HCT116 (cell line): ENCODE data around the gene NAALADL2. TPM values are rescaled to one million over a fixed set of nuclear protein-coding genes. Genes with fewer than 3 reads are reported as not detected.

Experiments
- ATAC-seq: fragments of 200-7000 bp; cut with Tn5 transposase; 2 replicates; pipeline ENCODE4 v1.9.1; 2020; ENCODE audit warnings: mild to moderate bottlenecking, moderate library complexity
- BruUV-seq: library from RNA; stranded (reverse); fragments of 400-500 nt; replicated peaks from 2 replicates; lab custom pipeline; 2021; lab: Mats Ljungman, UMichigan
- CTCF ChIA-PET: fragments of 300-600 bp; sonication (Branson Sonifier 250); formaldehyde crosslinking; loops from one replicate; lab custom pipeline; 2021; ENCODE audit warnings: antibody characterized with exemption; lab: Charles Lee
- POLR2A ChIA-PET: fragments of 300-600, 350-600 bp; sonication (Branson Sonifier 250); formaldehyde crosslinking; loops from one replicate; lab custom pipeline; 2021; ENCODE audit warnings: antibody characterized with exemption; lab: Charles Lee
- RAD21 ChIA-PET, 2 experiments: fragments of 300-600 bp; sonication (Branson Sonifier 250); formaldehyde crosslinking; loops; one replicate each; lab custom pipeline; 2023; ENCODE audit warnings: low total read pairs in 2 of 2; ENCODE audit not compliant: uncharacterized antibody in 2 of 2, unreplicated experiment in 2 of 2, low non-redundant PET in 1 of 2; lab: Charles Lee
- DNase-seq: peaks from one replicate; pipeline ENCODE4 v3.0.0-alpha.2; 2010; ENCODE audit warnings: low read depth, low spot score
- H2AFZ ChIP-seq: fragments of 200-600 bp; shearing (Covaris generic), sonication (generic); 2 replicates; pipeline ENCODE4 v1.6.1; 2017; ENCODE audit warnings: low read depth, mixed run types, mixed read lengths, antibody characterized with exemption, low read length; ENCODE audit not compliant: poor library complexity, severe bottlenecking
- H3K27ac ChIP-seq: 2 replicates; pipeline ENCODE4 v1.5.1; 2012; ENCODE audit warnings: low read depth, low read length
- H3K27me3 ChIP-seq: fragments of 200-600 bp; sonication (generic); 2 replicates; pipeline ENCODE4 v1.6.1; 2016; ENCODE audit warnings: mixed run types, low read length, mixed read lengths; ENCODE audit not compliant: insufficient read depth
- H3K36me3 ChIP-seq, 2 experiments: fragments of 200-500 bp in 1 of 2; fragments of 200-600 bp in 1 of 2; sonication (Bioruptor generic) in 1 of 2; sonication (generic) in 1 of 2; 2 replicates each; pipeline versions ENCODE4 v1.5.1 to v1.6.1; 2014 to 2016; ENCODE audit warnings: low read length in 2 of 2, inconsistent platforms in 1 of 2, mixed read lengths in 1 of 2, mixed run types in 1 of 2; ENCODE audit not compliant: insufficient read depth in 2 of 2, control insufficient read depth in 1 of 2
- H3K4me1 ChIP-seq, 2 experiments: fragments of 200-600 bp in 1 of 2; sonication (generic) in 1 of 2; 2 replicates each; pipeline versions ENCODE4 v1.5.1 to v1.6.1; 2012 to 2017; ENCODE audit warnings: low read length in 2 of 2, inconsistent platforms in 1 of 2, mild to moderate bottlenecking in 1 of 2, mixed read lengths in 1 of 2, mixed run types in 1 of 2, moderate library complexity in 1 of 2; ENCODE audit not compliant: insufficient read depth in 2 of 2, control insufficient read depth in 1 of 2
- H3K4me2 ChIP-seq: fragments of 200-600 bp; sonication (generic); 2 replicates; pipeline ENCODE4 v1.6.1; 2017; ENCODE audit warnings: mixed run types, low read length, mixed read lengths
- H3K4me3 ChIP-seq, 2 experiments: fragments of 200-600 bp in 1 of 2; sonication (generic) in 1 of 2; replicated peaks in 1 of 2; 2 replicates each; pipeline ENCODE4 v1.5.1; 2011 to 2016; ENCODE audit warnings: low read length in 2 of 2, control low read depth in 1 of 2, low read depth in 1 of 2, mild to moderate bottlenecking in 1 of 2, mixed read lengths in 1 of 2, mixed run types in 1 of 2
- H3K79me2 ChIP-seq: fragments of 200-600 bp; sonication (generic); 2 replicates; pipeline ENCODE4 v1.6.1; 2017; ENCODE audit warnings: mild to moderate bottlenecking, mixed run types, low read length, moderate library complexity, mixed read lengths; ENCODE audit not compliant: insufficient read depth
- H3K9ac ChIP-seq: fragments of 200-600 bp; sonication (generic); 2 replicates; pipeline ENCODE4 v1.6.1; 2016; ENCODE audit warnings: low read length, mixed read lengths
- H3K9me2 ChIP-seq: fragments of 200-600 bp; sonication (generic), shearing (Covaris generic); 2 replicates; pipeline ENCODE4 v1.6.1; 2017; ENCODE audit warnings: mixed run types, mild to moderate bottlenecking, moderate library complexity; ENCODE audit not compliant: insufficient read depth
- H3K9me3 ChIP-seq, 2 experiments: fragments of 200-500 bp in 1 of 2; fragments of 200-600 bp in 1 of 2; sonication (Bioruptor generic) in 1 of 2; sonication (generic) in 1 of 2; 2 replicates each; pipeline ENCODE4 v1.6.1; 2014 to 2017; ENCODE audit warnings: low read length in 2 of 2, mixed read lengths in 2 of 2, inconsistent platforms in 1 of 2, low read depth in 1 of 2, mild to moderate bottlenecking in 1 of 2, mixed run types in 1 of 2, moderate library complexity in 1 of 2; ENCODE audit not compliant: control insufficient read depth in 1 of 2, insufficient read depth in 1 of 2
- H4K20me1 ChIP-seq: fragments of 200-600 bp; sonication (generic), shearing (Covaris generic); 2 replicates; pipeline ENCODE4 v1.6.1; 2017; ENCODE audit warnings: mixed run types, mild to moderate bottlenecking, moderate library complexity; ENCODE audit not compliant: insufficient read depth
- CBX3 ChIP-seq: IDR thresholded peaks from 2 replicates; pipeline ENCODE4 v1.6.1; 2012; ENCODE audit warnings: low read depth
- EGR1 ChIP-seq: IDR thresholded peaks from 2 replicates; pipeline ENCODE4 v1.6.1; 2012; ENCODE audit warnings: low read depth
- ELF1 ChIP-seq: IDR thresholded peaks from 2 replicates; pipeline ENCODE4 v1.6.1; 2012; ENCODE audit warnings: low read depth, borderline replicate concordance
- EZH2 ChIP-seq: fragments of 200-600 bp; sonication (generic); IDR thresholded peaks from 2 replicates; pipeline ENCODE4 v1.6.1; 2017; ENCODE audit warnings: antibody characterized with exemption, mixed run types
- EZH2phosphoT487 ChIP-seq: fragments of 200-600 bp; IDR thresholded peaks from 2 replicates; pipeline ENCODE4 v1.6.1; 2018; ENCODE audit warnings: antibody characterized with exemption, borderline replicate concordance
- FOSL1 ChIP-seq: IDR thresholded peaks from 2 replicates; pipeline ENCODE4 v1.6.1; 2012; ENCODE audit warnings: low read depth
- JUND ChIP-seq: IDR thresholded peaks from 2 replicates; pipeline ENCODE4 v1.6.1; 2012
- POLR2A ChIP-seq: IDR thresholded peaks from 2 replicates; pipeline ENCODE4 v1.7.0; 2011; ENCODE audit warnings: borderline replicate concordance; ENCODE audit not compliant: insufficient read depth, insufficient read length; ENCODE audit errors: extremely low read depth
- POLR2AphosphoS5 ChIP-seq: IDR thresholded peaks from 2 replicates; pipeline ENCODE4 v1.6.1; 2011; ENCODE audit warnings: mild to moderate bottlenecking, low read depth, low read length, moderate library complexity
- RAD21 ChIP-seq: IDR thresholded peaks from 2 replicates; pipeline ENCODE4 v1.6.1; 2012; ENCODE audit warnings: low read depth, mild to moderate bottlenecking
- SP1 ChIP-seq: IDR thresholded peaks from 2 replicates; pipeline ENCODE4 v1.6.1; 2012; ENCODE audit warnings: low read depth
- SRF ChIP-seq: IDR thresholded peaks from 2 replicates; pipeline ENCODE4 v1.6.1; 2012; ENCODE audit warnings: low read depth
- TCF7L2 ChIP-seq: IDR thresholded peaks from 2 replicates; pipeline ENCODE4 v1.7.0; 2011; ENCODE audit warnings: borderline replicate concordance, inconsistent platforms; ENCODE audit not compliant: insufficient read depth, insufficient read length; ENCODE audit errors: extremely low read depth
- YY1 ChIP-seq: IDR thresholded peaks from 2 replicates; pipeline ENCODE4 v1.6.1; 2011; ENCODE audit warnings: low read length, low read depth, moderate library complexity, mild to moderate bottlenecking; ENCODE audit not compliant: insufficient replicate concordance; ENCODE audit errors: extremely low read depth
- ZFX ChIP-seq: fragments of 450-650 bp; IDR thresholded peaks from 2 replicates; pipeline ENCODE4 v1.6.1; 2017
- ZNF274 ChIP-seq: fragments of 200-500 bp; sonication (Bioruptor generic); IDR thresholded peaks from 2 replicates; pipeline ENCODE4 v1.6.1; 2014; ENCODE audit warnings: mild to moderate bottlenecking, low read depth, low read length, inconsistent platforms
- intact Hi-C: fragments of 100-400 bp; cut with micrococcal nuclease; formaldehyde crosslinking; loops from 2 replicates; pipeline ENCODE4 v1.10.0; 2022
- total RNA-seq: library from RNA; stranded (reverse); gene quantifications from one replicate; pipeline ENCODE4 v1.2.1, GENCODE V29; 2021; ENCODE audit not compliant: unreplicated experiment
- TF ChIP-seq, protein P1 (sequence below): IDR thresholded peaks from 2 replicates; pipeline ENCODE4 v1.6.1; 2011; ENCODE audit warnings: mild to moderate bottlenecking, low read length, moderate library complexity; ENCODE audit not compliant: insufficient replicate concordance; ENCODE audit errors: extremely low read depth
- TF ChIP-seq, protein P2 (sequence below), 3 experiments: fragments of 200-600 bp in 1 of 3; sonication (generic) in 1 of 3; IDR thresholded peaks in 2 of 3; conservative IDR thresholded peaks in 1 of 3; 2 replicates each; pipeline ENCODE4 v1.5.1; 2012 to 2017; ENCODE audit warnings: low read depth in 2 of 3, low read length in 2 of 3, antibody characterized with exemption in 1 of 3, borderline replicate concordance in 1 of 3, control low read depth in 1 of 3, mild to moderate bottlenecking in 1 of 3, mixed read lengths in 1 of 3, mixed run types in 1 of 3, moderate library complexity in 1 of 3; ENCODE audit not compliant: insufficient read depth in 1 of 3
- TF ChIP-seq, protein P3 (sequence below): IDR thresholded peaks from 2 replicates; pipeline ENCODE4 v1.6.1; 2012
- TF ChIP-seq, protein P4 (sequence below): IDR thresholded peaks from 2 replicates; pipeline ENCODE4 v1.6.1; 2012

NAALADL2 gene
- total RNA-seq, 1 experiment from 2014 or later, result 2.9 TPM

DNA sequence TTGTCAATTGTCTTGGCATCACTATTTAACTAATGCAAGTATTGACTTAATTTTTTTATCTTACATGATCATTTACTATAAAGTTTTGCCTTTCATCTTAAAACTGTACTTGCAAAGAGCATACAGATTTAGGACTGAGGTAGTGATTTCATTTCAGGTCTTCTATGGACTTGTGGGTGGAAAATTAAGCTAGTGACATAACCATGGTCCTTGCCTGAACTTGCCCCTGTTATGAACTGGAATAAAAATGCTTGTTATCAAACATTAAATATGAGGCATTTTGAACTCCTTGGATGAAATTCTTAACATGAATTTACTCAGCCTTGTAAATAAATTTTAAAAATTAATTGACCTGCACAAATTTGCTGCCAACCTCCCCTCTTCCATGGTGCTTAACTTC lies 712.0 kb downstream of the NAALADL2 start (continued):
- TF ChIP-seq, protein P1, sequence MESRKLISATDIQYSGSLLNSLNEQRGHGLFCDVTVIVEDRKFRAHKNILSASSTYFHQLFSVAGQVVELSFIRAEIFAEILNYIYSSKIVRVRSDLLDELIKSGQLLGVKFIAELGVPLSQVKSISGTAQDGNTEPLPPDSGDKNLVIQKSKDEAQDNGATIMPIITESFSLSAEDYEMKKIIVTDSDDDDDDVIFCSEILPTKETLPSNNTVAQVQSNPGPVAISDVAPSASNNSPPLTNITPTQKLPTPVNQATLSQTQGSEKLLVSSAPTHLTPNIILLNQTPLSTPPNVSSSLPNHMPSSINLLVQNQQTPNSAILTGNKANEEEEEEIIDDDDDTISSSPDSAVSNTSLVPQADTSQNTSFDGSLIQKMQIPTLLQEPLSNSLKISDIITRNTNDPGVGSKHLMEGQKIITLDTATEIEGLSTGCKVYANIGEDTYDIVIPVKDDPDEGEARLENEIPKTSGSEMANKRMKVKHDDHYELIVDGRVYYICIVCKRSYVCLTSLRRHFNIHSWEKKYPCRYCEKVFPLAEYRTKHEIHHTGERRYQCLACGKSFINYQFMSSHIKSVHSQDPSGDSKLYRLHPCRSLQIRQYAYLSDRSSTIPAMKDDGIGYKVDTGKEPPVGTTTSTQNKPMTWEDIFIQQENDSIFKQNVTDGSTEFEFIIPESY, result no peak
- TF ChIP-seq, protein P2, sequence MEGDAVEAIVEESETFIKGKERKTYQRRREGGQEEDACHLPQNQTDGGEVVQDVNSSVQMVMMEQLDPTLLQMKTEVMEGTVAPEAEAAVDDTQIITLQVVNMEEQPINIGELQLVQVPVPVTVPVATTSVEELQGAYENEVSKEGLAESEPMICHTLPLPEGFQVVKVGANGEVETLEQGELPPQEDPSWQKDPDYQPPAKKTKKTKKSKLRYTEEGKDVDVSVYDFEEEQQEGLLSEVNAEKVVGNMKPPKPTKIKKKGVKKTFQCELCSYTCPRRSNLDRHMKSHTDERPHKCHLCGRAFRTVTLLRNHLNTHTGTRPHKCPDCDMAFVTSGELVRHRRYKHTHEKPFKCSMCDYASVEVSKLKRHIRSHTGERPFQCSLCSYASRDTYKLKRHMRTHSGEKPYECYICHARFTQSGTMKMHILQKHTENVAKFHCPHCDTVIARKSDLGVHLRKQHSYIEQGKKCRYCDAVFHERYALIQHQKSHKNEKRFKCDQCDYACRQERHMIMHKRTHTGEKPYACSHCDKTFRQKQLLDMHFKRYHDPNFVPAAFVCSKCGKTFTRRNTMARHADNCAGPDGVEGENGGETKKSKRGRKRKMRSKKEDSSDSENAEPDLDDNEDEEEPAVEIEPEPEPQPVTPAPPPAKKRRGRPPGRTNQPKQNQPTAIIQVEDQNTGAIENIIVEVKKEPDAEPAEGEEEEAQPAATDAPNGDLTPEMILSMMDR (IDR thresholded peaks at IDR 0.05 in 2 of 3, conservative IDR thresholded peaks at IDR 0.05 in 1 of 3; ENCODE audit: borderline replicate concordance in 1 of 3, insufficient read depth in 1 of 3, low read depth in 2 of 3, low read length in 2 of 3), result no peak
- TF ChIP-seq, protein P3, sequence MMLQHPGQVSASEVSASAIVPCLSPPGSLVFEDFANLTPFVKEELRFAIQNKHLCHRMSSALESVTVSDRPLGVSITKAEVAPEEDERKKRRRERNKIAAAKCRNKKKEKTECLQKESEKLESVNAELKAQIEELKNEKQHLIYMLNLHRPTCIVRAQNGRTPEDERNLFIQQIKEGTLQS, result no peak
- TF ChIP-seq ZNF274 (no peak), EZH2 (no peak), RAD21 (no peak), JUND (no peak), EGR1 (no peak), POLR2AphosphoS5 (no peak), SP1 (no peak)

DNA sequence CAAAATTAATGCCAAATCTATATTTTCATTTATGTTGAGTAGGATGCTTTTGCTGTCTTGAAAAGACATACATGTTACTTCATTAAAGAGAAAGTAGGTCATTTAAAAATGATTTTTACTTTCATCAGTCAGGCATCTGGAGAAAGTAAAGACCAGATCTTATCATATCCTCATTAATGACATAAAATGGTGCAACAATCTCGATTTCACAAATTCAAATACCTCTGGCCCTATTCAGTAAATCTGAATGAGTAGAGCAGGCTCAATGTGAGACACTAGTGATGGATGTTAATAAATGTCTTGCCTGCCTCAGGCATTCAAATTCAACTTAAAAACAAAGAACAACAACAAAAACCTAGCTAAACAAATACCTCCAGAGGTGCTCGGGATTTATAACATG lies 714.1 kb downstream of the NAALADL2 start:
- RAD21 ChIA-PET, result no interaction called here
- Histone ChIP-seq H3K36me3 (no peaks in the 10 kb centered on the region), H3K4me2 (no peak overlapping the region), H4K20me1 (no peaks in the 10 kb centered on the region), H3K4me3 (no peak overlapping the region), H3K9me2 (no peaks in the 10 kb centered on the region), H3K79me2 (no peaks in the 10 kb centered on the region), H3K27ac (no peak overlapping the region), H2AFZ (no peak overlapping the region), H3K9ac (no peak overlapping the region), H3K27me3 (no peaks in the 10 kb centered on the region), H3K9me3 (no peaks in the 10 kb centered on the region), H3K4me1 (no peaks in the 10 kb centered on the region)
- no TSS peak for BruUV-seq
- no peak for ATAC-seq
- POLR2A ChIA-PET, result no interaction called here
- DNase-seq, result no peak
- CTCF ChIA-PET, result no interaction called here
- intact Hi-C loops, result no loop called here
- TF ChIP-seq SP1, result no peak
- TF ChIP-seq EGR1, result no peak
- no peak for TF ChIP-seq EZH2phosphoT487
- TF ChIP-seq POLR2AphosphoS5, result no peak
- TF ChIP-seq, protein P1, result no peak
- no peak for TF ChIP-seq CBX3
- TF ChIP-seq, protein P4, sequence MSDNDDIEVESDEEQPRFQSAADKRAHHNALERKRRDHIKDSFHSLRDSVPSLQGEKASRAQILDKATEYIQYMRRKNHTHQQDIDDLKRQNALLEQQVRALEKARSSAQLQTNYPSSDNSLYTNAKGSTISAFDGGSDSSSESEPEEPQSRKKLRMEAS, result no peak
- TF ChIP-seq TCF7L2, result no peak
- no peak for TF ChIP-seq EZH2
- no peak for TF ChIP-seq ZFX
- no peak for TF ChIP-seq ELF1
- no peak for TF ChIP-seq POLR2A
- TF ChIP-seq YY1, result no peak
- TF ChIP-seq SRF, result no peak
- no peak for TF ChIP-seq FOSL1
- TF ChIP-seq ZNF274, result no peak
- TF ChIP-seq JUND, result no peak
